ENCODE results near the gene SLC25A43. TPM values are rescaled to one million over a fixed set of nuclear protein-coding genes. Genes with fewer than 3 reads are reported as not detected.

Gene SLC25A43
- total RNA-seq, 4 donors from 2014 or later, result 0.87 to 2.7 (median 1.8) TPM

DNA sequence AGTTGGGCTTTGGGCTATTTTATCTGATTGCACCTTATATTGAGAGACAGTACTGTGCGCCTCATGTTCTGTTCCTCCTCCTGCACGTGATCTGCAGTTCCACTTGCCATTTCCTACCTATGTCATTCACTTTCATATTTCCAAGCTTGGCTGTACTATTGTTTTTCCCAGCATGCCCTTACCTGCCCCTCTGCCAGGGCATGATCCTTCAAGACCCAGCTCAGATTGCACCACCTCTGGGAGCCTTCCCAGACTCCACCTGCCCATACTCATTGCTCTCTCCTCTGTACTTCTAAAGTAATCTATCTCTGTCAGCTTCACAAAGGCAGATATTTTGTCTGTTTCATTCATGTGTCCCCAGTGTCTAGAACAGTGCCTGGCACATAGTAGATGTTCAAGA, 80.7 kb downstream of the SLC25A43 start:
- TF ChIP-seq, protein P1, sequence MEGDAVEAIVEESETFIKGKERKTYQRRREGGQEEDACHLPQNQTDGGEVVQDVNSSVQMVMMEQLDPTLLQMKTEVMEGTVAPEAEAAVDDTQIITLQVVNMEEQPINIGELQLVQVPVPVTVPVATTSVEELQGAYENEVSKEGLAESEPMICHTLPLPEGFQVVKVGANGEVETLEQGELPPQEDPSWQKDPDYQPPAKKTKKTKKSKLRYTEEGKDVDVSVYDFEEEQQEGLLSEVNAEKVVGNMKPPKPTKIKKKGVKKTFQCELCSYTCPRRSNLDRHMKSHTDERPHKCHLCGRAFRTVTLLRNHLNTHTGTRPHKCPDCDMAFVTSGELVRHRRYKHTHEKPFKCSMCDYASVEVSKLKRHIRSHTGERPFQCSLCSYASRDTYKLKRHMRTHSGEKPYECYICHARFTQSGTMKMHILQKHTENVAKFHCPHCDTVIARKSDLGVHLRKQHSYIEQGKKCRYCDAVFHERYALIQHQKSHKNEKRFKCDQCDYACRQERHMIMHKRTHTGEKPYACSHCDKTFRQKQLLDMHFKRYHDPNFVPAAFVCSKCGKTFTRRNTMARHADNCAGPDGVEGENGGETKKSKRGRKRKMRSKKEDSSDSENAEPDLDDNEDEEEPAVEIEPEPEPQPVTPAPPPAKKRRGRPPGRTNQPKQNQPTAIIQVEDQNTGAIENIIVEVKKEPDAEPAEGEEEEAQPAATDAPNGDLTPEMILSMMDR (IDR thresholded peaks at IDR 0.05 in 4 of 5, conservative IDR thresholded peaks at IDR 0.05 in 1 of 5), result no peak
- no peak for TF ChIP-seq POLR2A (IDR thresholded peaks at IDR 0.05)
- Histone ChIP-seq H3K27me3 (no peaks in the 10 kb centered on the region), H3K36me3 (no peaks in the 10 kb centered on the region), H3K4me1 (peaks cover 0 to 4% of the 10 kb centered on the region in 2 donors), H3K27ac (peak overlapping the region; percentile 54 to 79 (median 66)), H3K9me3 (no peaks in the 10 kb centered on the region), H3K4me3 (no peak overlapping the region)
- in situ Hi-C loops (cut with MboI; ENCODE audit: low sequenced_read_pairs in 4 of 4), result no loop called here
- peak; percentile 65 to 71 for ATAC-seq
- intact Hi-C loops (cut with DNase I; ENCODE audit: low total_unique reads), result loop anchor here (2.0 kb wide), 1 partner anchor 373 kb away; the partner anchor contains the start of gene UPF3B
- DNase-seq, result peak; percentile 18 to 77

DNA sequence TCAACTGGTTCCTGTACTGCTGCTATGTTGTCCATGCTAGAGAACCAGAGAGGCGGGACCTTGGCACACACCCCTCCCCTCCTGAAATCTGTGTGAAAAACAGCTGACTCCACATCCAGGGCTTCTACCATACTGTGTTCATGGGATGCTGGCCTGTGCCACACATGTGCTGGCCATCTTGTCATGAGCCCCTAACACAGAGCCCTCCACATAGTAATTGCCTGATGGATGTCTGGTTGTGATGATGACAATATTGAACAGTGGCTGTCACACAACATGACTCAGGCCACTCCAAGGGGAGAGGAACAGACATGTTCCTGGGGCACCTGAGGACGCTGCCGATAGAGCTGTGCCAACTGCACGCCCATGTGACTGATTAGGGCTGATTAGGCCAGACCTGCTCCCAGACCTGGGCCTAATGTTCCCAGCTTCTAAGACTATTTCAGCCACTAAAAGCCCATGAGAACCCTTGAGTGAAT, 82.2 kb downstream of the SLC25A43 start:
- TF ChIP-seq, protein P1 (IDR thresholded peaks at IDR 0.05 in 4 of 5, conservative IDR thresholded peaks at IDR 0.05 in 1 of 5), result no peak
- TF ChIP-seq POLR2A (IDR thresholded peaks at IDR 0.05), result no peak
- in situ Hi-C loops (cut with MboI; ENCODE audit: low sequenced_read_pairs in 4 of 4) (no loop called here), intact Hi-C loops (cut with DNase I; ENCODE audit: low total_unique reads) (loop anchor here (2.0 kb wide), 1 partner anchor 371 kb away; the partner anchor contains the start of gene UPF3B)
- no peaks in the 10 kb centered on the region for H3K9me3 ChIP-seq
- H3K4me3 ChIP-seq, result no peak overlapping the region
- H3K36me3 ChIP-seq, result no peaks in the 10 kb centered on the region
- H3K27me3 ChIP-seq, result no peaks in the 10 kb centered on the region
- H3K27ac ChIP-seq, result no peak overlapping the region
- ATAC-seq (no peak), DNase-seq (no peak)
- H3K4me1 ChIP-seq, result peaks cover 0 to 4% of the 10 kb centered on the region in 2 donors

DNA sequence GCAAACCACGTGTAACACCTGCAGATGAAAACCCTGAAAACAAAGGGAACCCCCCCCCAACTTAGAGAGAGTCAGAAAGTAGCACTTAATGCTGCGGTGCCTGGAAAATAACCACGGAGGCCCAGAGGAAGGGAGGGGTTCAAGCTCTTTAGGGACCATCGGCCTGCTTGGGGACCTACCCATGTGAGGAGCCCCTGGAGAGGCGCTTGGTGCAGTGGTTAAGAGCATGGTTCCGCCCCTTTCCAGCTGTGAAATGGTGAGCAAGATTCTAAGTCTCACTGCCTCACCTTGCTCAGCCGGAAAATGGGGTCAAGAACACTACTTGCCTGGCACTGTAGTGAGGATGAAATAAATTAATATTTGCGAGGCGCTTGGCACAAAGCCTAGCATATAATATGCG, 82.9 kb downstream of the SLC25A43 start:
- DNase-seq, result no peak
- peak overlapping the region; percentile 59 to 83 (median 78) for H3K27ac ChIP-seq
- TF ChIP-seq, protein P1 (IDR thresholded peaks at IDR 0.05 in 4 of 5, conservative IDR thresholded peaks at IDR 0.05 in 1 of 5), result no peak
- TF ChIP-seq POLR2A (IDR thresholded peaks at IDR 0.05), result no peak
- H3K27me3 ChIP-seq, result no peaks in the 10 kb centered on the region
- H3K9me3 ChIP-seq, result no peaks in the 10 kb centered on the region
- in situ Hi-C loops (cut with MboI; ENCODE audit: low sequenced_read_pairs in 4 of 4), result no loop called here
- no peak for ATAC-seq
- peak overlapping the region; percentile 49 to 58 (median 54) for H3K4me3 ChIP-seq
- no peaks in the 10 kb centered on the region for H3K36me3 ChIP-seq
- peaks cover 0 to 4% of the 10 kb centered on the region in 2 donors for H3K4me1 ChIP-seq
- intact Hi-C loops (cut with DNase I; ENCODE audit: low total_unique reads), result loop anchor here (1.0 kb wide), 1 partner anchor 30 kb away; no protein-coding TSS in a partner anchor

DNA sequence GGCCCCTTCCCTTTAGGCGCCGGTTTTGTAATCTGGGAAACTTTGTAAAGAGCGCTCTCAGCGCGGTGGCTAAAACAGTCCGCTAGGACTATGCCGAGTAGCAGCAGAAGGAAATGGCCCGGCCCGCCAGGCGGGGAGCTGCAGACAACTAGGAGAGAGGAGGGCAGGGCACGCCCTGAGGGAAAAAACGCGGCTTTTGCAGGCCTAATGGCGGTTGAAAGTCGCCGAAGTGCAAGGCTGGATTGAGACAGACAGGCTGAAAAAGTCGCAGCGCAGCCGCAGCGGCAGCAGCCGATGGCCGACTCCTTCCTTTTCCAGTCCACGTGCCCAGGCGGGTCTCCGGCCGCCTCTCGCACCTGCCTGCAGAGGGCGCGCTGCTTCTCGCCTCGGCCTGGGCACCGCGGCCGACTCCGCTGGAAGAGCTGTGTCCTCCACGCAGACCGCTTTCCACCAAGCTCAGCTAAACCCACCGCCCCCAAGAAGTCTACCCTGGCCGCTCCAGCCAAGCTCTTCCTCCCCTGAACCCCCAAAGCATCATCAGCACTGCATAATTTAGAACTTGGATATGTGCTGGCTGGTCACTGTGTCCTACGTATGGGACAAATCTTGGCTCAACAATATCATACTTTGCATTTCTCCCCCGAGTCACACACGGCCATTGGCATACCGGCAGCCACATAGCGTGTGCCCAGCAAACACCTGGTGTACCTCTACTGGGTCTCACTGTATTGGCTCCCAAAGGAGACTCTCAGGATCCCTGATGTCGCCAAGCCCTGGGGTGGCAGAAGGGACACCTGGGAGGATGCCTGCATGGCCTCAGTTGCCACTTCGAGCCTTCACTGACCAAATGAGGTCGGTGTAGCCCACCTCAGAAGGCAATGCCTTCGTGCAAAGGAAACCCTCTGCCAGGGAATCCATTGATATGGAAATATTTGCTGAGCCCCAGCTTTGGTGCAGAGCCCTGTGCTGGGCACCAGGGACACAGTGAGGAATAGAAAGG, 83.6 kb downstream of the SLC25A43 start:
- intact Hi-C loops (cut with DNase I; ENCODE audit: low total_unique reads) (loop anchor here (1.0 kb wide), 1 partner anchor 30 kb away; no protein-coding TSS in a partner anchor), in situ Hi-C loops (cut with MboI; ENCODE audit: low sequenced_read_pairs in 4 of 4) (no loop called here)
- Histone ChIP-seq H3K4me3 (peak overlapping the region; percentile 49 to 58 (median 54)), H3K27ac (peak overlapping the region; percentile 59 to 83 (median 78)), H3K4me1 (peaks cover 0 to 4% of the 10 kb centered on the region in 2 donors), H3K27me3 (no peaks in the 10 kb centered on the region), H3K9me3 (no peaks in the 10 kb centered on the region), H3K36me3 (no peaks in the 10 kb centered on the region)
- DNase-seq, result peak; percentile 15 to 56
- ATAC-seq, result peak; percentile 58 to 72
- TF ChIP-seq, protein P1 (IDR thresholded peaks at IDR 0.05 in 4 of 5, conservative IDR thresholded peaks at IDR 0.05 in 1 of 5), result peak; percentile 42 to 78 (median 65)
- TF ChIP-seq POLR2A (IDR thresholded peaks at IDR 0.05), result no peak

All from gastrocnemius medialis (tissue), 4 donors.